H1 (cell line): ENCODE measurements around the gene ADCK2. TPM values are rescaled to one million over a fixed set of nuclear protein-coding genes. Genes with fewer than 3 reads are reported as not detected.

Experiments
- CTCF ChIA-PET: fragments of 300-600 bp; sonication (Branson Sonifier 250); formaldehyde crosslinking; loops from one replicate; lab custom pipeline; 2021; ENCODE audit not compliant: partially characterized antibody; lab: Charles Lee
- POLR2A ChIA-PET: fragments of 300-600 bp; sonication (Branson Sonifier 250); formaldehyde crosslinking; loops from one replicate; lab custom pipeline; 2021; ENCODE audit warnings: inconsistent platforms; ENCODE audit not compliant: partially characterized antibody; lab: Charles Lee
- DNase-seq, 2 experiments: peaks; one replicate each; pipeline versions ENCODE4 v3.0.0 to v3.0.0-alpha.2; 2010 to 2022; ENCODE audit warnings: low spot score in 2 of 2, low read depth in 1 of 2, mixed read lengths in 1 of 2
- FAIRE-seq: peaks from 2 replicates; lab custom pipeline; 2011; peaks lifted over from hg19 to GRCh38; lab: Jason Lieb, UNC
- H2AFZ ChIP-seq: 2 replicates; pipeline ENCODE4 v1.8.1; 2012; ENCODE audit warnings: low read length, inconsistent platforms
- H2AK5ac ChIP-seq: 2 replicates; pipeline ENCODE4 v1.6.1; 2013; ENCODE audit warnings: low read depth, low read length
- H2BK120ac ChIP-seq: replicated peaks from 2 replicates; pipeline ENCODE3; 2013; ENCODE audit warnings: low read depth, low read length, inconsistent platforms
- H2BK12ac ChIP-seq: 2 replicates; pipeline ENCODE4 v1.6.1; 2013; ENCODE audit warnings: low read depth, low read length
- H2BK15ac ChIP-seq: 2 replicates; pipeline ENCODE4 v1.6.1; 2013; ENCODE audit warnings: low read length
- H2BK20ac ChIP-seq: 2 replicates; pipeline ENCODE4 v1.6.1; 2013; ENCODE audit warnings: low read length
- H2BK5ac ChIP-seq: 2 replicates; pipeline ENCODE4 v1.6.1; 2013; ENCODE audit warnings: low read depth, low read length
- H3K14ac ChIP-seq: 2 replicates; pipeline ENCODE4 v1.6.1; 2013; ENCODE audit warnings: inconsistent platforms; ENCODE audit not compliant: insufficient read length
- H3K18ac ChIP-seq: 2 replicates; pipeline ENCODE4 v1.6.1; 2013; ENCODE audit warnings: low read length; ENCODE audit errors: extremely low read depth
- H3K23ac ChIP-seq: 2 replicates; pipeline ENCODE4 v1.6.1; 2013; ENCODE audit warnings: inconsistent platforms; ENCODE audit not compliant: insufficient read length
- H3K23me2 ChIP-seq: 2 replicates; pipeline ENCODE4 v1.6.1; 2013; ENCODE audit warnings: low read depth, low read length
- H3K27ac ChIP-seq: 2 replicates; pipeline ENCODE4 v1.6.1; 2011; ENCODE audit warnings: low read depth, low read length, inconsistent platforms
- H3K27me3 ChIP-seq, 4 experiments: replicated peaks in 1 of 4; 1 replicate in 1 of 4; 2 replicates in 3 of 4; pipeline versions ENCODE4 v1.6.1 to v1.8.1; 2011 to 2013; ENCODE audit warnings: low read length in 3 of 4, mild to moderate bottlenecking in 3 of 4, inconsistent platforms in 2 of 4, mixed read lengths in 2 of 4, moderate library complexity in 1 of 4; ENCODE audit not compliant: control insufficient read depth in 3 of 4, insufficient read depth in 3 of 4; ENCODE audit errors: extremely low read depth in 1 of 4
- H3K36me3 ChIP-seq, 4 experiments: 2 replicates each; pipeline versions ENCODE4 v1.6.1 to v1.8.1; 2011 to 2013; ENCODE audit warnings: mild to moderate bottlenecking in 4 of 4, low read length in 3 of 4, moderate library complexity in 2 of 4, control low read depth in 1 of 4, inconsistent platforms in 1 of 4; ENCODE audit not compliant: insufficient read depth in 4 of 4, control insufficient read depth in 2 of 4
- H3K4ac ChIP-seq: replicated peaks from 2 replicates; pipeline ENCODE3; 2013; ENCODE audit warnings: low read length, low read depth, mixed read lengths, inconsistent platforms; ENCODE audit not compliant: insufficient read length
- H3K4me1 ChIP-seq, 4 experiments: replicated peaks in 1 of 4; 1 replicate in 1 of 4; 2 replicates in 3 of 4; pipeline versions ENCODE4 v1.6.1 to v1.8.1; 2011 to 2013; ENCODE audit warnings: low read length in 3 of 4, inconsistent platforms in 2 of 4, mixed read lengths in 1 of 4; ENCODE audit not compliant: insufficient read depth in 4 of 4, control insufficient read depth in 3 of 4
- H3K4me2 ChIP-seq, 2 experiments: 2 replicates each; pipeline versions ENCODE4 v1.6.1 to v1.8.1; 2011 to 2013; ENCODE audit warnings: low read depth in 2 of 2, low read length in 2 of 2, control low read depth in 1 of 2, inconsistent platforms in 1 of 2, mild to moderate bottlenecking in 1 of 2; ENCODE audit not compliant: insufficient read depth in 1 of 2
- H3K4me3 ChIP-seq, 4 experiments: fragments of 200-600, 300-600 bp in 1 of 4; sonication (generic), shearing (Covaris generic), sonication (Bioruptor Twin) in 1 of 4; 2 replicates each; pipeline versions ENCODE4 v1.5.1 to v1.8.1; 2011 to 2016; ENCODE audit warnings: low read length in 4 of 4, low read depth in 3 of 4, control low read depth in 2 of 4, inconsistent platforms in 2 of 4, mild to moderate bottlenecking in 2 of 4, mixed read lengths in 1 of 4, moderate library complexity in 1 of 4; ENCODE audit not compliant: insufficient read depth in 2 of 4; ENCODE audit errors: extremely low read depth in 1 of 4
- H3K56ac ChIP-seq: replicated peaks from 2 replicates; pipeline ENCODE3; 2013; ENCODE audit warnings: low read depth, mild to moderate bottlenecking, mixed read lengths, low read length, inconsistent platforms; ENCODE audit not compliant: insufficient read length
- H3K79me1 ChIP-seq: 2 replicates; pipeline ENCODE4 v1.6.1; 2013; ENCODE audit warnings: low read depth, low read length, control low read depth
- H3K79me2 ChIP-seq, 2 experiments: 2 replicates each; pipeline versions ENCODE4 v1.6.1 to v1.8.1; 2012 to 2013; ENCODE audit warnings: low read length in 2 of 2, mild to moderate bottlenecking in 2 of 2, inconsistent platforms in 1 of 2; ENCODE audit not compliant: insufficient read depth in 2 of 2, control insufficient read depth in 1 of 2
- H3K9ac ChIP-seq, 4 experiments: replicated peaks in 1 of 4; 1 replicate in 1 of 4; 2 replicates in 3 of 4; pipeline versions ENCODE4 v1.6.1 to v1.8.1; 2011 to 2013; ENCODE audit warnings: low read depth in 3 of 4, low read length in 3 of 4, control low read depth in 2 of 4, mild to moderate bottlenecking in 2 of 4, moderate library complexity in 2 of 4, inconsistent platforms in 1 of 4; ENCODE audit errors: extremely low read depth in 1 of 4
- H3K9me3 ChIP-seq, 2 experiments: 2 replicates each; pipeline versions ENCODE4 v1.6.1 to v1.8.1; 2012 to 2013; ENCODE audit warnings: mild to moderate bottlenecking in 2 of 2, moderate library complexity in 2 of 2, control low read depth in 1 of 2, inconsistent platforms in 1 of 2, low read depth in 1 of 2, low read length in 1 of 2, mixed read lengths in 1 of 2; ENCODE audit not compliant: insufficient read depth in 2 of 2
- H4K20me1 ChIP-seq, 2 experiments: replicated peaks in 1 of 2; 2 replicates each; pipeline versions ENCODE3 to v1.8.1; 2011 to 2013; ENCODE audit warnings: inconsistent platforms in 2 of 2, low read length in 2 of 2, mild to moderate bottlenecking in 1 of 2; ENCODE audit not compliant: insufficient read depth in 2 of 2, control insufficient read depth in 1 of 2
- H4K5ac ChIP-seq: 2 replicates; pipeline ENCODE4 v1.6.1; 2013; ENCODE audit warnings: low read length, low read depth, mixed read lengths, inconsistent platforms; ENCODE audit not compliant: insufficient read length
- H4K8ac ChIP-seq: 2 replicates; pipeline ENCODE4 v1.8.0; 2013; ENCODE audit warnings: mild to moderate bottlenecking, moderate library complexity, low read length, inconsistent platforms; ENCODE audit not compliant: insufficient read depth; ENCODE audit errors: extremely low read depth
- H4K91ac ChIP-seq: replicated peaks from 2 replicates; pipeline ENCODE3; 2013; ENCODE audit warnings: low read length, mixed read lengths, inconsistent platforms; ENCODE audit not compliant: insufficient read length
- ASH2L ChIP-seq: fragments of 200-600, 300-600 bp; sonication (generic); IDR thresholded peaks from one replicate; pipeline ENCODE4 v1.7.1; 2017; ENCODE audit warnings: low read length
- CBX5 ChIP-seq: fragments of 300-800, 300-1000 bp; sonication (generic); IDR thresholded peaks from 2 replicates; pipeline ENCODE4 v1.7.1; 2016; ENCODE audit warnings: antibody characterized with exemption, low read length, low read depth
- JUN ChIP-seq: IDR thresholded peaks from 2 replicates; pipeline ENCODE4 v1.6.1; 2011; ENCODE audit warnings: low read depth, mild to moderate bottlenecking, improper control_type of control experiment, low read length
- RBBP5 ChIP-seq: IDR thresholded peaks from 2 replicates; pipeline ENCODE4 v1.7.1; 2012; ENCODE audit warnings: low read depth, mild to moderate bottlenecking, inconsistent platforms, low read length, moderate library complexity, borderline replicate concordance
- RNF2 ChIP-seq: fragments of 200-900, 300-1000 bp; sonication (generic); IDR thresholded peaks from 2 replicates; pipeline ENCODE4 v1.7.1; 2016; ENCODE audit warnings: borderline replicate concordance, low read depth, mild to moderate bottlenecking, antibody characterized with exemption, low read length; ENCODE audit not compliant: poor library complexity, severe bottlenecking; ENCODE audit errors: missing control alignments
- TAF7 ChIP-seq: optimal IDR thresholded peaks from 2 replicates; pipeline ENCODE3; 2011; ENCODE audit warnings: low read depth, mild to moderate bottlenecking, inconsistent platforms, low read length, moderate library complexity, borderline replicate concordance
- TBP ChIP-seq: IDR thresholded peaks from 2 replicates; pipeline ENCODE4 v1.6.1; 2011; ENCODE audit warnings: low read depth, low read length, improper control_type of control experiment
- TEAD4 ChIP-seq: IDR thresholded peaks from 2 replicates; pipeline ENCODE4 v1.6.1; 2012; ENCODE audit warnings: low read depth, low read length, inconsistent platforms, mixed read lengths
- WGBS, 2 experiments: shearing (Covaris generic) in 1 of 2; methylation state at CpG; one replicate each; pipeline versions ENCODE4 v1.1.6 to v1.1.7; 2013 to 2015; ENCODE audit warnings: low lambda C conversion rate in 2 of 2, mixed read lengths in 2 of 2, inconsistent platforms in 1 of 2, low coverage in 1 of 2, missing lambda C conversion rate in 1 of 2; ENCODE audit not compliant: insufficient replicate concordance in 2 of 2, insufficient coverage in 1 of 2, insufficient read length in 1 of 2; ENCODE audit errors: extremely low coverage in 1 of 2, missing lambda C conversion rate in 1 of 2; 5-methylcytosine and 5-hydroxymethylcytosine counted together
- polyA plus RNA-seq, 7 experiments: library from polyadenylated mRNA; depleted of rRNA in 3 of 7; stranded (reverse) in 5 of 7; unstranded in 2 of 7; fragments of >200 nt in 5 of 7; fragments of 200-250 nt in 2 of 7; gene quantifications; 1 replicate in 5 of 7; 2 replicates in 1 of 7; 4 replicates in 1 of 7; pipeline versions ENCODE4 v1.2.1 to v1.2.3, GENCODE V29; 2011 to 2013; ENCODE audit warnings: missing spikeins in 2 of 7, mixed read lengths in 2 of 7
- total RNA-seq: library from RNA; stranded (reverse); fragmentation: NEBNext Ultra II Directional; extraction: Animal tissue kit (Norgen Biotek cat#: 25700); gene quantifications from 2 replicates; pipeline ENCODE4 v1.2.1, GENCODE V29; 2021
- TF ChIP-seq, protein P1 (sequence below): IDR thresholded peaks from 2 replicates; pipeline ENCODE4 v1.6.1; 2011; ENCODE audit warnings: low read length, improper control_type of control experiment

ADCK2 gene
- total and polyA plus RNA-seq, 2 of the 8 experiments (the other 6 are each of a cell fraction or from before 2014, with no cell fraction given) = 6.9 to 11.7 TPM

DNA sequence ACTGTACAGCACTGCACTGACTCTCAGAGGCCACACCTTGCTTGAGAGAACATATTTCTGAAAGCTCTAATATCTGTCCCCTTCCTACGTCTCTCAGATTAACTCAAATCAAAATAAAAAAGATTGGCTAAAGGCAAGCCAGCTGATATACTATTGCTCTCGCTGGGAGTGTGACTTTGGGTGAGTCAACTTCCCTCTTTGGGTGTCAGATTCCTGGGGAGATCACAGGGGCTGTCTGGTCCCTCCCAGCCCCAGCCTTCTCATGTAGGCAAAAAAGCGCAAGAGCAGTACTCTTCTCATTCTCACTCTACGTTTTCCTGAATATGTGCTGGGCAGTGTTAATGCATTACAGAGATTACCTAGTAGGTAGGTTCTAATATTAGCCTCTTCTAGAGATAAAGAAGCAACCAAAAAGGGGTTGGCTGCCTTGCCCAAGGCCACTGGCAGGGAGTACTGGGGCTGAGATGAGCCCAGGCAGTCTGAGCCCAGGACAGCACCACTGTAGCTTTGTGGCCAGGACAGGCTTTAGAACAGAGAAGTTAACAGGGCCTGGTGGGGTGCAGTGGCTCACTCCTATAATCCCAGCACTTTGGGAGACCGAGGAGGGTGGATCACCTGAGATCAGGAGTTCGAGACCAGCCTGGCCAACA, 23.1 kb upstream of the ADCK2 start:
- Histone ChIP-seq H2BK120ac (no peak overlapping the region), H4K20me1 (peaks cover 0 to 3% of the 10 kb centered on the region in 2 experiments), H3K27ac (no peak overlapping the region), H3K56ac (no peak overlapping the region), H3K4me1 (peaks cover 0 to 6% (median 5%) of the 10 kb centered on the region in 4 experiments; a peak in 4 of 7 replicates), H3K14ac (no peak overlapping the region), H3K79me2 (no peaks in the 10 kb centered on the region), H3K79me1 (no peaks in the 10 kb centered on the region), H3K27me3 (no peaks in the 10 kb centered on the region; a peak in 1 of 7 replicates), H3K36me3 (no peaks in the 10 kb centered on the region), H3K4me3 (no peak overlapping the region), H2AK5ac (no peak overlapping the region; the same call in 1 of the 2 replicates), H3K4ac (no peak overlapping the region), H2AFZ (no peak overlapping the region), H4K5ac (no peak overlapping the region), H3K18ac (no peak overlapping the region), H2BK15ac (no peak overlapping the region), H4K91ac (no peak overlapping the region), H4K8ac (no peak overlapping the region), H3K9ac (no peak overlapping the region), H2BK5ac (no peak overlapping the region), H3K4me2 (no peak overlapping the region), H3K23ac (no peak overlapping the region), H3K9me3 (no peaks in the 10 kb centered on the region), H2BK12ac (0 out of 2 replicates have a peak overlapping the region, but pooled peaks have one; percentile 17), H2BK20ac (no peak overlapping the region), H3K23me2 (peaks cover 3% of the 10 kb centered on the region; the same call in 1 of the 2 replicates)
- CTCF ChIA-PET = interaction anchor here (0.6 to 19.9 kb wide), 9 partner anchors 10 to 303 kb away, joined by 3 to 322 read pairs (median 4); no protein-coding TSS in a partner anchor
- FAIRE-seq (no peak), DNase-seq (no peak)
- POLR2A ChIA-PET = interaction anchor here (1.1 to 1.4 kb wide), 2 partner anchors 9 to 10 kb away, joined by 3 read pairs; partner anchors contain the start of gene DENND2A
- WGBS, 2 experiments = 94% methylated on average over 6 of the region's 6 CpGs; no CpG with 5 or more reads in 1 of the 2 experiments
- TF ChIP-seq RNF2 (no peak), TBP (no peak), ASH2L (no peak), RBBP5 (no peak), TAF7 (no peak), TEAD4 (no peak), JUN (no peak), CBX5 (no peak)
- TF ChIP-seq, protein P1, sequence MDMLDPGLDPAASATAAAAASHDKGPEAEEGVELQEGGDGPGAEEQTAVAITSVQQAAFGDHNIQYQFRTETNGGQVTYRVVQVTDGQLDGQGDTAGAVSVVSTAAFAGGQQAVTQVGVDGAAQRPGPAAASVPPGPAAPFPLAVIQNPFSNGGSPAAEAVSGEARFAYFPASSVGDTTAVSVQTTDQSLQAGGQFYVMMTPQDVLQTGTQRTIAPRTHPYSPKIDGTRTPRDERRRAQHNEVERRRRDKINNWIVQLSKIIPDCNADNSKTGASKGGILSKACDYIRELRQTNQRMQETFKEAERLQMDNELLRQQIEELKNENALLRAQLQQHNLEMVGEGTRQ = no peak
